Measurements from ENCODE around the gene ZFP36L2. TPM values are rescaled to one million over a fixed set of nuclear protein-coding genes. Genes with fewer than 3 reads are reported as not detected.

ZFP36L2 gene
- total RNA-seq, 4 donors from 2014 or later, result 93.9 to 141 (median 95.4) TPM

GRCh38 chr2:43206602-43207001 is 19.8 kb downstream of the ZFP36L2 start:
- no peak for DNase-seq (ENCODE audit: low spot score)
- no peak for TF ChIP-seq CTCF (IDR thresholded peaks at IDR 0.05)
- ATAC-seq (ENCODE audit: low FRiP score), result no peak

GRCh38 chr2:43203373-43203772 is 23.0 kb downstream of the ZFP36L2 start:
- no peak for ATAC-seq (ENCODE audit: low FRiP score)
- TF ChIP-seq CTCF (IDR thresholded peaks at IDR 0.05), result no peak
- no peak for DNase-seq (ENCODE audit: low spot score)

GRCh38 chr2:43202289-43202688 is 24.1 kb downstream of the ZFP36L2 start:
- DNase-seq (ENCODE audit: low spot score), result no peak
- no peak for ATAC-seq (ENCODE audit: low FRiP score)
- TF ChIP-seq CTCF (IDR thresholded peaks at IDR 0.05), result no peak

GRCh38 chr2:43201497-43201896 is 24.9 kb downstream of the ZFP36L2 start:
- no peak for DNase-seq (ENCODE audit: low spot score)
- TF ChIP-seq CTCF (IDR thresholded peaks at IDR 0.05), result no peak
- no peak for ATAC-seq (ENCODE audit: low FRiP score)

GRCh38 chr2:43201016-43201415 is 25.4 kb downstream of the ZFP36L2 start:
- no peak for ATAC-seq (ENCODE audit: low FRiP score)
- DNase-seq (ENCODE audit: low spot score), result no peak
- TF ChIP-seq CTCF (IDR thresholded peaks at IDR 0.05), result no peak

GRCh38 chr2:43199492-43200488 is 26.6 kb downstream of the ZFP36L2 start:
- no peak for DNase-seq (ENCODE audit: low spot score)
- ATAC-seq (ENCODE audit: low FRiP score), result no peak
- no peak for TF ChIP-seq CTCF (IDR thresholded peaks at IDR 0.05)

- DNase-seq (ENCODE audit: low spot score) (no peak), ATAC-seq (ENCODE audit: low FRiP score) (no peak)
- TF ChIP-seq CTCF (IDR thresholded peaks at IDR 0.05), result no peak
These were observed 28.1 kb downstream of the ZFP36L2 start for GRCh38 chr2:43198263-43198662.

Data from omental fat pad (tissue), 4 donors.